NK-92 treated with Interleukin-12 subunit alpha and Interleukin-12 subunit beta, amount 100 ng/mL, for 24 hours (cell line): ENCODE results near the gene PRDM15.

Experiments used
- DNase-seq: peaks from one replicate; lab custom pipeline; 2025; lab: John Stamatoyannopoulos, UW

PRDM15 gene

GRCh38 chr21:41763398-41763931 lies 115.7 kb downstream of the PRDM15 start:
- DNase-seq: no peak

DNA sequence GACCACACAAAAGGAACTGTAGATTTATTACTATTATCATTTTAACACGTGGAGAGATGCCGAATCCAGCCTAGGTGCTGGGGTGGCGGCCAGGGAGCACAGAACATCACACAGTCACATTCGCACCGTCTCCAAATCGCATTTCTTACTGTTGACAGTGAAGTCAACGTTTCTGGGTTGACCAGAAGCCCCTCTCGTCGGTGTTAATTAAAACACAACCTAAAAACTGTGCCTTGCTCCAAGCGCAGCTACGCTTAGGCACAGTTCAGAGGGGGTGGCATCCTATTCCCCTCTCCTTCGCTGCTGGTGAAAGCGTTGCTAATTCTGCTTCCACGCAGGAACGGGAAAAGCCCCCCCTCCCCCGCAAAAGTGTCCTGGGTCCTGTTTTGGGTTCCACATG lies 116.4 kb downstream of the PRDM15 start:
- DNase-seq: no peak

DNA sequence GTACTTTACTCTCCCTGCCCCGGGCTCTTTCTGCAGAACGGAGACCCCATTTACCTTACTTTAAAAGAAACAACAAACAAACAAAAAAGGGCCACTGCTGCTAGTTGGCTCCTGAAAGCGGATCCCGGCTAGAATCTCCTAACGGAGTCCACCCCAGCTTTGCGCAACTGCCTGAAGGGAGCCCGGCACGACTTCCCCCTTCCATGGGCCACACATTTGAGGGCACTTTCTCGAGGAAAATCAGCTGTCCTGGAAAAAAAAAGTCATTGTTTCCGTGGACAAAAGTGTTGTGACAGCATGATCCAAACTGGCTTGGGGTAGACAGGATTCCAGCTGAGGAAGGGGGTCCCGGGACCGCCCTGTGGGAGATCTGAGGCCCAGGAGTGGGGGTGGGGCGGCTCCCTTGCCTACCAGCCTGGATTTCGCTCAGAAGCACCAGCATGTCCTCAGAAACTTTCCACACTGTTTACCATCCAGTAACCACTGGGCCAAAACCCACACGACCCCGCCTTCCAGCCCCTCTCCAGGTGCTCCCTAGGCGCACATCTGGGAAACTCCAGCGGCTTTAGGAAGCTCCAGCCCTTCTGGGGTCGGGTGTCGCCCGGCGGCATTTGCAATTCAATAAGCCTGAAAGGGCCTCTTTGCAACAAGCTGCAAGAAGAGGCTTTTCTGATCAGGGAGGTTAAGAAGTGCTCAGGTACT lies 117.1 kb downstream of the PRDM15 start:
- DNase-seq: no peak

GRCh38 chr21:41761211-41761933 lies 117.8 kb downstream of the PRDM15 start:
- no peak for DNase-seq

DNA sequence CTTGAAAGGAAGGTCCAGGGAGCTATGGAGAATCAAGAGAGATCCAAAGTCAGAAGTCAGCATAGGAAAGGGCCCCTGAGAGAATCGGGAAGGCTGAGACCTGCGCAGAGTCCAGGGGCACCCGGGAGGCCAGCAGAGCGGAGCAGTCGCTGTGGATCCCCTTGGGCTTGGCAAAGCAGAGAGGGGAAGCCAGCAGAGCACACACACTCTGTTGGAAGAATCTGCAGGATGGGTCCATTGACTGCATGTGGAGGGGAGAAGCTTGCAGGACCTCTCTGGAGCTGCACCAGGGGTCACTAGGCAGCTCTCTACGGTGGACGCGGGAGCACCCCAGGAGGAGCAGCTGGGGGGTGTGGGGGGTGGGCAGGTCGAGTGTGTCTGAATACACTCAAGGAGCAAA lies 118.7 kb downstream of the PRDM15 start:
- DNase-seq: no peak

DNA sequence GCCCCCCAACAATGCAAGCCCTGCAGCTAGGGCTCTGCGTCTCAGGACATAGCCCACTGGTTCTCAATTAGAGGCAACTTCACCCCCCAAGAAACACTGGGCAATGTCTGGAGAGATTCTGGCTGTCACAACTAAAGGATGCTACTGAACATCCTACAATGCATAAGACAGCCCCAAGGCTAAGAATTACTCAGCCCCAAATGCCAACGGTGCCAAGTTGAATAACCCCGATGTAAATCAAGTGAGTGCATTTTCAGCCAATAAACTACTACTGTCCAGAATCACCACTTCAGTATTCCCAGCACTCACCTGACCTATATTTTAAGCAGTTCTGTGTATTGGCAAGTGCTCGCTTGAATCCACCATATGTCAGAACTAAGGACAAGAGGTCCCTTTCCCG lies 119.2 kb downstream of the PRDM15 start:
- DNase-seq: no peak

GRCh38 chr21:41759214-41759840 lies 119.8 kb downstream of the PRDM15 start:
- no peak for DNase-seq

DNA sequence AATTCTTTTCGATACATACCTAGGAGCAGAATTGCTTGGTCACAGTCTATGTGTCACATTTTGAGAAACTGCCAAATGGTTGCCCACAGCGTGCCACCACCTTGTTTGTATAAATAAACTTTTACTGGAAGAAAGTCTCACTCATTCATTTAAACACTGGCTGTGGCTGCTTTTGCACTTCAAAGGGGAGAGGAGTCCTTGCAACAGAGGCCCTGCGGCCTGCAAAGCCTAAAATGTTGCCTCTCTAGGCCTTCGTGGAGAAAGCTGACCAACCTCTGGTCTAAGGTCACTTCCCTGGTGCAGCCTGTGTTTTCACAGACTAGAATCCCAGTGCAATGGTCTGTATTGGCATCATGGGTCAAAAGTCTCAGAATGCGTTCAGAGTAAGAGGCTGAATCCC lies 120.6 kb downstream of the PRDM15 start:
- no peak for DNase-seq

DNA sequence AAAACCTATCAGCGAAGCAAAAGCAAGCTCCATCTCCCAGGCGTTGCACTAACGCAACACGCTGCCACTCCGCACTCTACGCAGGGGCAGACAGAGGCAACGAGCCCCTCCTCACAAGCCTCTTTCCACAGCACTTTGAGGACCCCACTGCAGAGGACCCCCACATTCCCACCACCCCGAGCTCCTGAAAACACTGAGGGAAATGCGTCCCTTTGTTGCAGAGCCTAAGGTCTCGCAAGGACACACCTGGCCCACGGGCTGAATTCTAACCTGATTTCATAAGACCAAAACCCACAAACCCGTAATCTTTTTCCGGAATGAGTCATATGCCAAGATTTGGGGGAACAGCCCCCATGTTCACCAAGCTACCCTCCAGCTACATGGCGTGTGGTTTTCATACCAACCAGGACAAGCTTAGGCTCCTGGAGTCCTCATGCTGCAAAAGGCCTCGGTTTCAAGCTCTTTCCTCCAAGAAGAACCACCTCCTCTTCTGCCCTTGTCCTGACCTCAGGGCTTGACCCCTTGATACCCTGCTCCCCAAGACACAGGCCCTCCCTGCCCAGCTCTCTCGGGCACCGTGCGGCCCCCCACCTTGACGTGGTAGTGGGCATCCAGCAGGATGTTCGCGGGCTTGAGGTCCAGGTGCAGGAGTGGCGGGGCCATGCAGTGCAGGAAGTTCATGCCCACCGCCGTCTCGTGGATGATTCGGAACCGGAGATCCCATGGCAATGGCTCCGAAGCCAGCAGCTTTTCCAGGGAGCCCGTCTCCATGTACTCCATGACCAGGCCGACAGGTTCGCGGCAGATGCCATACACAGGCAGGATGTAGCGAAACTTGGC lies 123.0 kb downstream of the PRDM15 start:
- no peak for DNase-seq

GRCh38 chr21:41755258-41755933 lies 123.7 kb downstream of the PRDM15 start:
- DNase-seq: no peak

GRCh38 chr21:41754479-41754891 lies 124.7 kb downstream of the PRDM15 start:
- no peak for DNase-seq

DNA sequence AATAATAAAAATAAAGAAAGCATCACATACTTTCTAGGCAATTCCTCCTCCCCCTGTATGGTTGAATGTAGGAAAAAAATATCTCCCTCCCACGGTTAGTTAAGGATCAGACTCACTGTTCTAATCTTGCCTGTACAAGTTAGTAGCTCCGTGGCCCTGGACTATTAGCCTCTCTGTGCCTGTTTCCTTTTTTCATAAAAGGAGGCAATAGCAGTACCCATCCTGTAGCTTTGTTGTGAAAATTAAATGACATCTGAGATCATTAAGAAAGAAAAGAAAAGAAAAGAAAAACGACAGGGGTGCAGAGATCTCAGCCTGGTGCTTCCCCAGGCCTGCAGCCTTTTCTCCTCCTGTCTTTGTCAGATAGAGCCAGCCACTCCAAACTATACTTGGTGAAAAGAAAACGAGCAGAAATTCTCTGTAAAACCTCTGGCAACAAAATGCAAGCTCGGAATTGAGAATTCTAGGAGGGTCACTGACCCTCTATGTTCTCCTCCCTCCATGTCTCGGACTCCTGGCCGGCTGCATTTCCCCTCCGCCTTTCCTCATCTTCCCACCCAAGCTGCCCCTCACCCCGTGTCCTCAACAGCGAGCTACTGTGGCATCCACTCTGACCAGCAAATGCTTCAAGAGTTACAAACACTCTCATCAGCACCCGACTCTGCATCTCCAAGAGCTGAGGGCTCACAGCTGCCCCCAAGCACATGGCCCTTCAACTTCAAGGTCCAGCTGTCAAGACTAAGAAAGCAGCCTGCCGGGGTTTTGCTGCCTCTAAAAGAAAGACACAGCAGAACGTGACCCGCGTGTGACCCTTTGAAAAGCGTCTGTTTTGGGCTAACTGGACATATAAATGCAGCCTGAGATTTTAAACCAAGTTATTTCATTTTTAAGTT lies 125.9 kb downstream of the PRDM15 start:
- DNase-seq: no peak

DNA sequence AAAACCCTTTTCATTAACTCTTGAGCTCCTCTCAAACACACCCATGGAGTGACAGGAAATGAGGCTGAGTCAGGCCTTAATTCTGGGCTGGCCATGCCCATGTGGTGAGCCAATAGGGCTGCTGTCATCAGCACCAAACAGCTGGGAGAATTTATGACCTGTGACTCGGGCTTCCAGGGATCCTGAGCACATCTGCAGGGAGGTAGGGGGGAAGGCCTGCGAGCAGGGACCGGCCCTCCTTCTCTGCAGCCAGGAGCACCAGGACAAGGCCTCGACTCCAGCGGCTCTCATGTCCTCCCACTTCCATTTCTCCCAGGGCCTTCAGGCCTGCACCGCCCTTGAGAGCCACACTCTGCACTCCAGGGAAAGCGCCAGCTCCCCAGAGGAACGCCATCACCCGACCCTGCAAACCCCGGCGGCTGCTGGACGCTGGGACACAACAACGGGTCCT lies 126.9 kb downstream of the PRDM15 start:
- no peak for DNase-seq

- no peak for DNase-seq
Observed at GRCh38 chr21:41751611-41752011, 127.5 kb downstream of the PRDM15 start.

DNA sequence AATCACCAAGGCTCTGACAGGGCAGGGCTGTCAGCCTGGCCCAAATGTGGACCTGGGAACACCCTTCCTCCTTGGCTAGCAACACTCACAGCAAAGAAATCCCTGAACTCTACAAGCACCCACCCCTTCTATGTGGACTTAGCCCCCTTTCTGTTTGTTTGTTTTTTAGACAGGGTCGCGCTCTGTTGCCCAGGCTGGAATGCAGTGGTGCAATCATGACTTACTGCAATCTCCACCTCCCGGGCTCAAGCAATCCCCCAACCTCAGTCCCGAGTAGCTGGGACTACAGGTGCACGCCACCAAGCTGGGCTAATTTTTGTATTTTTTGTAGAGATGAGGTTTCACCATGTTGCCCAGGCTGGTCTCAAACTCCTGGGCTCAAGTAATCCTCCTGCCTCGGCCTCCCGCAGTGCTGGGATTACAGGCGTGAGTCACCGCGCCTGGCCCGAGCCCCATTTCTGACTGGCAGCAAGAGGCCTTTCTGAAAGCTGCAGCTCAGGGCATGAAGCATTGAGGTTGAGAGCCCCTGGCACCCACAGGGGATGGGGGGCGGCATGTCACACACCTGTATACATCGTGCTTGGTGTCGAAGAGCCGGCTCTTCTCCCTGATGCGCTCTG lies 128.5 kb downstream of the PRDM15 start:
- no peak for DNase-seq

- no peak for DNase-seq
Observed at GRCh38 chr21:41750051-41750450, 129.1 kb downstream of the PRDM15 start.

DNA sequence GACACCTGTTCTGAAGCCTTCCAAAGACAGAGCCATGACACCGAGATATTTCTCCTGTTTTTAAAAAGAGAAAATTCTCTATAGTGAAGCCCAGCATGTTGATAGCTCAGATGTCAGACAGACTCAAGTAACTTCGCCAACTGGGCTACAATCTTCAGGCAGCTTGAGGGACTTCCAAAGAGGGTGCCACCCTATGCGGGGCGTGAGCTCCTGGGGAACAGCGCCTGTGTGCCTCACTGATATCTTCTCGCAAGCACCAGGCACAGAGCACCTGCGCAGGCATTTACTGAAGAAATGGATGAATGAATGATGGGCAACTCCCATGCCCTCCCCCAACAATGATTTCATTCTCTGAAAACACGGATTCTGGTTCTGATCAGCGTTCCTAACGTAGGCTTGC lies 129.9 kb downstream of the PRDM15 start:
- no peak for DNase-seq
